Inferior parietal cortex (tissue), 1 donor: ENCODE data around the gene CYTH4.
"Not testable (repeated sequence)": the region's sequence is repeated elsewhere in the genome, so short reads cannot be mapped to it uniquely, and the experiment has no call there.

Experiments used
- DNase-seq: peaks from one replicate; pipeline ENCODE4 v3.0.0-alpha.2; 2016; ENCODE audit errors: extremely low spot score

CYTH4 gene

DNA sequence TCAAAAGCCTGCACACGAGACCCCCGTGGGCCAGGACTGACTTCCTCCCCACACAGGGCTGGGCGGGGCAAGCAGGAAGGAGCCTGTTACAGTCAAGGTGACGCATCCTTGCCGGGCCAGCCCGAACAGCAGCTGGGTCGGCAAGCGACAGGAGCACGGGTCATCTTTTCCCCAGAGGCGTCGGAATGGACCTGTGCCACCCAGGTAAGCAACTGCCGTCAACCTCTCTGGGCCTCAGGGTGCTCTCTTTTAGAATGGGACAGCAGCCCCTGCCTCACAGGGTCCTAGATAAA, at the start of gene CYTH4:
Gene CYTH4, plus strand, starts transcription at position 124 of the 293 bp plus-strand sequence. Its CDS starts 62 bp downstream, at position 186.
- DNase-seq = no peak

GRCh38 chr22:37233371-37233750, 48.9 kb upstream of the CYTH4 start:
- DNase-seq = not testable (repeated sequence)

DNA sequence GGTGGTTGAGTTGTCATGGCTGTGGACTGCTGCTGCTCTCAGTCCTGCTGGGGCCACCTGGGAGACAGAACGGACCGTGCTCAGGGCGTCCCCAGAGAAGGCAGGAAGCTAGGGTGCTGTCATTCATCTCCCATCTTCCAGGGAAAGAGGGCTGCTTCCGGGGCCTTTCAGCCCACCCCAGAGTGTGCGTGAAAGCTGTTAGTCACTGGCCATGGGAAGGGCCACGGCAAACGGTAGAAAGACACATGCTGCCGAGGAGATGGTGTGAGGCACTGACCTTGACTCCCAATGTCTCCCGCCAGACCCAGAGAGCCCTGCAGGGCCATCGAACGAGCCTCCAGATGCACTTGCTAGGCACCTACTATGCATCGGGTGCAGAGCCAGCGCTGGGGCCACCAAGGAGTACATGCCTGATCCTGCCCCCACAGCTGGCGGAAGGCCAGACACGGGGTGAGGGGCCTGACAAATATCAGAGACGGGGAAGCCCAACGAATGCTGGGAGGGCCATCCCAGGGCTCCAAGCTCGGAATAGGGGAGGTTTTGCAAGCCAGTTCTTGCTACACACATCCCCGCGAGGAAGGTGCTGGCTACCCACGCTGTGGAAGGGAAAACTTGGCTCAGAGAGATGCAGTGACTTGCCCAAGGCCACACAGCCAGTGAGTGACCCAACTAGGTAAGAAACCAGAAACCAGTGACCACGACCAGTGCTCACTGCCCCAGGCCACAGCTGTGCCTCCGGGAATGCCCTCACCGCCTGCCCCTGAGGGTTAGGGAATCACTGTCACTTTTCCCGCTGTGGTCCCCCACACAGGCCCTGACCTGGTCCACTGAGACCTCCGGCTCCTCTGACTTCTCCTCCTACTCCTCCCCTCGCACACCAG, 48.3 kb upstream of the CYTH4 start:
- DNase-seq = no peak

DNA sequence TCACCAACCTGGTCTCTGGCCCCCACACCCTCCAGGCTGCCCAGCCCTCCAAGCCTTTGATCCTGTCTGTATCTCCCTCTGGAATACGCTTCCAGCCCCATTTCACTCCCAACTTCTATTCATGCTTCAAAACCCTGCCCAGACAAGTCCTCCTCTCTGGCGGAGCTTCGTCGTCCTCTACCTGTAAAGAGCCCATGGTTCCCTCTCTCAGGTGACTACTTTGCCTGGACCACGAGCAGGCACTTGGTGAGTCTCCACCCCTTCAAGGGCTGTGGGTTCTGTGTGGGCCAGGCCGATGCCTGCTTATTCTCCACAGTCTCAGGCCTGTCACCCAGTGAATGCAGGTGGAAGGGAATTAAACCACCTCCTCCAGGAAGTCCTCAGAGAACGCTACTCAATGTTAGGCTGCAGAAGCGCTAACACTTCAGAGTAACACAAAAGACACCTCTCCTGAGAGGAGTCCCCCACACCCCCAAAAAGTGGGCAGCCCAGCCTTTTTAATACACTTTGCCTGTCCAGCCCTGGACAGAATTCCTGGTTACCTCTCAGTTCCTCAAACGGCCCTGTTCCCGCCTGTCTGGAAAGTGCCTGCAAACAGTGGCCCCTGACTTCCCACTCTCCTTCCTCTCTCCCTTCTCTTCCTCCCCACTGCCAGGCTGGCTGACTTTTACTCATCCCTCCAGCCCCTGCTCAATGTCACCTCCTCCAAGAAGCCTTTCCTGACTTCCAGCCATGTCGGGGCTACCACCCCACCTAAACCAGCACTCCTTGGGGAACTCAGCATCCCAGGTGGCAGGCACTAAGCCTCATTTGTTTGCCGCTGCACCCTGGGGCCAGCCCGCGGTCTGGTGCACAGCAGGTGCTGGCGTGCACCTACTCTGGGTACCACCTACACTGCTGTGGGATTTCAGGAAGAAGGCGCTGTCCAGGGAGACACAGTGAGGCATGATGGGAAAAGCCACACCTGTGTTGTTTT, 47.3 kb upstream of the CYTH4 start:
- no peak for DNase-seq

GRCh38 chr22:37235897-37236607, 46.3 kb upstream of the CYTH4 start:
- DNase-seq = no peak

DNA sequence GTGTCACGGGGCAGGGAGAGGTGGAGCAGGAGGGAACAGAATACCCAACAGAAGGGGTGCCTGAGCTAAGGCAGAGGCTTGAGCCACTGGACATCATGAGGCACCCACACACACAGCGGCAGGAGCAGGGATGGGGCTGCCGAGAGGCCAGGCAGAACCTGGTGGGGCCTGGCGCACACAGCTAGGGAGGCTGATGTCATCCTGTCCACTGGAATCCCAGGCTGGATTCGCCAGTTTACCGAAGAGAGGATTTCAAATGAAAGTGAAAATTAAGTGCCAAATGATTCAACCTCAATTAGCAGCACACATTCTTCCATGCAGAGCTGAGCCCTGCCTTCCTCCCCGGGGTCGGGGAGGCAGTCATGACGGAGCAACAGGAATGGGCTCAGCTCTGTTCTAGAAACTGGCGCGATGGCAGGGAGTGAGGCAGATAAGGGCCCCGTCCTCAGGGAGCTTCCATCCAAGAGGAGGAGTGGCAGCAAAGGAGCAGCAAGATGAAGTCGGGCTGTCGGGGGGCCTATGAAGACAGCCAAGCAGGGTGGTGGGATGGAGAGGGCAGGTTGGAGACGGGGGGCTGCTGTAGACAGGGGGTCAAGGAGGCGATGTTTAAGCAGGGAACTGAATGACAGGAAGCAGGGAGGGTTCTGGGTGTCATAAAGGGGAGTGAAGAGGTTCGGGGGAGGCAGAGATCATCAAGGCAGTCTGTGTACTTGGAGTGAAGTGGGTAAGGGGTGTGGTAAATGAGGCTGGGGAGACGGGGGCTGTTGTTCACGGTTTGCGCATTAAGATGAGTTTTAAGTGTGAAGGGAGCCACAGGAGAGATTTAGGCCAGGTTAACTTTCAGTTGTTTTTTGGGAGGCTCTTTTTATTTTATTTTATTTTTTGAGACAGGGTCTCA, 44.7 kb upstream of the CYTH4 start:
- no peak for DNase-seq

- no peak for DNase-seq
Observed at GRCh38 chr22:37239336-37240239, 42.7 kb upstream of the CYTH4 start.

DNA sequence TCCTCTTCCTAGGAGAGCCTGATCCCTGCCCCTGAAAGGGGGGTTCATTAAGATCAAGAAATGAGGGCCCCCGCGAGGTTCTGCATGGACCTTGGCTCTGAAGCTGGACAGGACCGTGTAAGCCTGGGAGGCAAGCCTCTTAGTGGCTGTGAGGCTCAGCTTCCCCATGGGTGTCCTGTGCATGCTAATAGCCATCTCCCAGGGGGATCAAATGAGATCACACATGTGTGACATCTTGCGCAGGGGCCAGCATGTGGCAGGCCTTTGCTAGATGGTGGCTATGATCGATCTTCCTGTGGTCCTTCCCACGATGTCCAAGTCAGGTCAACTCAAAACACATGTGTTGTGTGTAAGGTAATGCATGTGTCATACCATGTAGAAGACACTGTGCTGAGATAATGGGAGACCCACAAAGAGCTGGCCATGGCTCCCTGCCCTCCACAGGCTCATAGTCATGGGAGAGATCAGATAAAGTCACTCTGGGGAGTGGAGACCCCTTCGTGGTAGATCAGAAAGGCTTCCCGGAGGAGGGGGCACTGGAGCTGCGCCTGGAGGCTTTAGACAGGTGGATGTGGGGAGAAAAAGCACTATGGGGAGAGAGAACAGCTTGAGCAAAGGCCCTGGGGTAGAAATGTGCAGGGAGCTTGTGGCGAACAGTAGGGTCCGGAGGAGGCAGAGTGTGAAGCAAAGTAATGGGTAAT, 41.9 kb upstream of the CYTH4 start:
- DNase-seq = no peak

GRCh38 chr22:37240941-37241320, 41.4 kb upstream of the CYTH4 start:
- DNase-seq = no peak

DNA sequence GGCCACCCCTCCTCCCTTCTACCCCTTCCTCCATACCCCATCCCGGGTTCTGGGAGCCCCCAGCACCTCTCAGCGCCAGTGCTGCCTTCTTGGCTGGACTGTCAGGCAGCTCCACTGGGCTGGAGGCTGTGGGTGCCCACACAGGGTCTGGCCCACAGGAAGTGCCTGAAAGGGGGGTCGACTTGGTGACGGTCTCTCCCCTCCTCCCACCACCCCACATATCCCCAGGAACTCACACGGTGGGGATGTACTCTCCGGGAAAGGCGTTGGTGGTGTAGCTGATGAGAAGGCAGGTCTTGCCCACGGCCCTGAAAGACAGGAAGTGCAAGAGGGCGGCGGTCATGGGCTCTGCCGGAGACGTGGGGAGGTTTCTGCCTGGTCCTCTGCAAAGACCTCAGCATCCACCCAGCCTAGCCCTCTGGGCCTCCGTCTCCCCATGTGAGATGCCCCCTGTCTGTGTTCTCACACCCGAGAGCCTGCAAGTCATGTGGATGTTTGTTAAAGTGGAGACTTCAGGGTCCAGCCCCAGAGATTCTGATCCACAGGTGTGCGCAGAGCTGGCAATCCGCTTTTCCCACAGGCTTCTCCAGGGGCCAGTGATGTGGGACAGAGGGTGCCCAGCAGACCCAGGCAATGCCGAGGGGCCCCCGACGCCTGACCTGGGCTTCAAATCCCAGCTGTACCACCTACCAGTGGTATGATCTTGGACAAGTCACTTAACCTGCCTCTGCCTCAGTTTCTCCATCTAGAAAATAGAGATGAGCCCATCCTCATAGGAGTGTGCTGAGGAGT, 40.8 kb upstream of the CYTH4 start:
- no peak for DNase-seq

DNA sequence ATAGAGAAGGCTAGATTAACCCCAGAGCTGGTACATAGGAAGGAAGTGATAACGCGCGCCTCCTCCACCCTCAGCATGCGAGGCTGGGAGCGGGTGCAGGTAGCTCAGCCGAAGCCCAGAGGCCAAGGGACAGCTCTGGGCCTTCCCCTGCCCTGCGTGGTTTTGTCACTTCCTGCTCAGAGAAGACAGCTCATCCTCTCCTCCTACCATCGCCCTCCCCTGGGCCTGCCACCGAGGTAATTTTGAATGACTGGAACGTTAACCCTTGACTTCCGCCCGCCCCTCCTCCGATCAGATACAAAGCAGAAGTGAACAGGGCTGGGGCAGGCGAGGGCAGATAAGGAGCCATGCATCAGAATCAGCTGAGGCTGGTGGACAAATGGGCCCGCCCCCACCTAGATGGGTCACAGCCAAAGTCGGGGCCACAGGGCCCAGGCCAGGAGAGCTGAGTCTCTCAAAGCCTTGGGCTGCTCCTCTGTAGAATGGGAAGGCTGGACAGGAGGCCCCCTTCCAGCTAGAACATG, 39.9 kb upstream of the CYTH4 start:
- peak; percentile 9 for DNase-seq

GRCh38 chr22:37243402-37244113, 38.8 kb upstream of the CYTH4 start:
- DNase-seq = no peak

DNA sequence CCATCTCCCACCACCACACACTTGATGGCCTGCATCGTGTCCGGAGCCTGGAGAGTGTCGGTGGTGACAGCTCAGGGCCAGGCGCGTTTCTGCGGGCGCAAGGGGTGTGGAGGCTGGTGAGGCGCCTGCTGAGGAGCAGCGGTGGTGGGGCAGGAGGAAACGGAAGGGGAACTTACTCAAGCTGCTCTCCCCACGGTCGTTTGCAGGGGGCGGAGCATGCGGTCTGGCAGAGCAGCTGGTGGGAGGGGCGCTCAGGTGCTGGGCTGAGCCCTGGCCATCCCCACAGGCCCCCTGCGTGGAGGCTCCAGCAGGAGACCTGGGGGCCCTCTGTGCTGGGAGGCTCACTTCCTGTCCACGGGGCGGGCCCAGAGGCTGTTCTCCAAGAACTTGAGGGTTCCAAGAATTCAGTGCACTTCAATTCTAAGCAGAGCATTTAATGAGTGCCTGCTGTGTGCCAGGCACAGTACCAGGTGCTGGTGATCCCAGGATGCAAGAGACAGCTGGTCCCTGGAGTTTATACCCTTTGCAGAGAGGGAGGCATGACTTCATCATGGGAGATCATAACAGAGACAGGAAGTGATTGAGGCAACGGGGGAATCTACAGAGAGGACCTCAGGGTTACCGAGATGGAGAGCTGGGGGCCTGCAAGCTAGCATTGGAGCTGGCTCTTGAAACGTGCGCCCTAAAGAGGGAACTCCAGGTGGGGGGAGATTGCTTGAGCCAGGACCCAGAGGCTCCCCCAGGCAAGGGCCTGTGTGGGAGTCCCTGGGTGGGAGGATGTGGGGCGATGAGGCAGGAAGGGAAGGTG, 38.0 kb upstream of the CYTH4 start, which contains the start of gene RAC2:
Gene RAC2, minus strand, starts transcription at position 156 of the 808 bp plus-strand sequence. Its CDS starts 121 bp downstream, at position 35.
- DNase-seq = no peak

DNA sequence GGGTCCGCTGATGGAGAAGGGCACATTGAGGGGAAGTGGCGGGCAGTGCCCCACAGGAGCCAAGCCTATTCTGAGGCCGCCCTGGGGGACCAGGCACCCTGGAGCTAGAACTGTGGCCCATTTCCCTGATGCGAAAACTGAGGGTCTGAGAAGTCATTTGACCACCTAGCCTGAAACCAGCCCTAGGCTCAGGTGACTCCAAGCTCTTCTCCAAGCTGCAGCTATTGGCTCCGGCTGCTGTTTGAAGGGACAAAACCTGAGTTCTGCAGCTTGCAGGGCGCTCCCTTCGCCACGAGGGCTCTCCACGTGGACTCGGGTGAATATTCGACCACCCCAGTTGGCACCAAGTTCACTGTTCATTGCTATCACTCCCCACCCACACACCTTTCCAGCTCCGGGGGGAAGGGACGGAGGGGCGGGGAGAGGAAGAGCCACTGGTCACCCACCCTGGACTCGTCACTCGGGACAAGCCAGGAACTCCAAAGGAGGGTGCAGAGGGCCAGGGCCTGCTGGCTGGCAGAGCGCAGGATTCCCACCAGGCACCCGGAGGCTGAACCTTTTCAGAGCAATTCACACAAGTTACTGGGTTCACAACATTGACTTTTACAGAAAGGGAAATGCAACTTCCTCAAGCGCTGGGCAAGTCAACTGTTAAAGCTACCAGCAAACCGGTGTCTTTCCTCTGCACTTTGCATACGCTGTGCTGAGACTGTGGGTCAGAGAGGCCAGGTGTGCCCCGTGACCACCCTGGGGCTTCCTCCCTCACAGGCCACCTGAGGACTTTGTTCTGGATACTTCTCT, 37.2 kb upstream of the CYTH4 start:
- DNase-seq = no peak

DNA sequence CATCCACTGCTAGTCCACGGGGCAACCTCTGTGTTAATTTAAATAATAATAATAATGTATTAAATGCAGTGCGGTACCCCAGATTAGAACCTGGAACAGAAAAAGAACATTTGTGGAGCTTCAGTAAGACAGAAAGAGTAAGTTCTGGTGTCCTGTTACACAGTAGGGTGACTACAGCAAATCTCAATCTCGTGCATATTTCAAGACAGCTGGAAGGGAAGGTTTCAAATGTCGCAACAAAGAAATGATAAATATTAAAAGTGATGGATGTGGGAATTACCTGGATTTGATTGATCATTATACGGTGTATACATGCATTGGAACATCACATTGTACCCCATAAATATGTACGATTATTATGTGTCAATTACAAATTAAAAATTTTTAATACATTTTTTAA, 36.6 kb upstream of the CYTH4 start:
- no peak for DNase-seq

DNA sequence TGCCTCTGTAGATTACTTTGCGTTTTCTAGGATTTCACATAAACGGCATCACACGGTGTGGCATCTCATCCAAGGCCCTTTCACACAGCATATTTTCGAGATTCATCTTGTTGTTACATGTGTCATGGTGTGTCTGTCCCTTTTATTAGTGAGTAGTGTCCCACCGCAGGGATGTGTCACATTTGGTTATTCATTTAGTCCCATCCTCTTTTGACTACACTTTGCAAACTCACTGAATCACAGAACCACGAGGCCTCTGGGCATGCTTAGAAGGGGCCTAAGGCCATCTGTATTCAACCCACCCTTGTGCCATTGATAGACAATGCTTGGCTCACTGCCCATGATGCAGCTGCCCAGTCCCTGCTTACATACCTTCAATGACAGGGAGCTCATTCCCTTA, 34.1 kb upstream of the CYTH4 start:
- no peak for DNase-seq
